Measurements from ENCODE around the gene CBFB. TPM values are rescaled to one million over a fixed set of nuclear protein-coding genes. Genes with fewer than 3 reads are reported as not detected.
"Not testable (repeated sequence)": the region's sequence is repeated elsewhere in the genome, so short reads cannot be mapped to it uniquely, and the experiment has no call there.

Gene CBFB
- total and polyA plus RNA-seq, 2 of the 13 experiments (the other 11 are each of a cell fraction or from before 2014, with no cell fraction given), result 22.1 to 70.8 TPM

DNA sequence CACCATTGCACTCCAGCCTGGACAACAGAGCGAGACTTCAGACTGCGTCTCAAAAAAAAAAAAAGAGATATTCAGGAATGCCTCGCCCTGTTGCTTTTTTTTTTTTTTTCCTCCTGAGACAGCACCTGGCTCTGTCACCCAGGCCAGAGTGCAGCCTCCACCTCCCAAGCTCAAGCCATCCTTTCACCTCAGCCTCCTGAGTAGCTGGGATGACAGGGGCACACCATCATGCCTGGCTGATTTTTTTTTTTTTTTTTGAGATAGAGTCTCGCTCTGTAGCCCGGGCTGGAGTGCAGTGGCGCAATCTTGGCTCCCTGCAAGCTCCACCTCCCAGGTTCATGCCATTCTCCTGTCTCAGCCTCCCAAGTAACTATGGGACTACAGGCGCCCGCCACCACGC, 88.8 kb downstream of the CBFB start (continued):
- TF ChIP-seq, protein P1, sequence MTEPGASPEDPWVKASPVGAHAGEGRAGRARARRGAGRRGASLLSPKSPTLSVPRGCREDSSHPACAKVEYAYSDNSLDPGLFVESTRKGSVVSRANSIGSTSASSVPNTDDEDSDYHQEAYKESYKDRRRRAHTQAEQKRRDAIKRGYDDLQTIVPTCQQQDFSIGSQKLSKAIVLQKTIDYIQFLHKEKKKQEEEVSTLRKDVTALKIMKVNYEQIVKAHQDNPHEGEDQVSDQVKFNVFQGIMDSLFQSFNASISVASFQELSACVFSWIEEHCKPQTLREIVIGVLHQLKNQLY (CRISPR knock-in tag; IDR thresholded peaks at IDR 0.05), result no peak
- TF ChIP-seq HNRNPK (IDR thresholded peaks at IDR 0.05; ENCODE audit: low read depth, low read length, poor library complexity, severe bottlenecking), result no peak
- TF ChIP-seq, protein P2, sequence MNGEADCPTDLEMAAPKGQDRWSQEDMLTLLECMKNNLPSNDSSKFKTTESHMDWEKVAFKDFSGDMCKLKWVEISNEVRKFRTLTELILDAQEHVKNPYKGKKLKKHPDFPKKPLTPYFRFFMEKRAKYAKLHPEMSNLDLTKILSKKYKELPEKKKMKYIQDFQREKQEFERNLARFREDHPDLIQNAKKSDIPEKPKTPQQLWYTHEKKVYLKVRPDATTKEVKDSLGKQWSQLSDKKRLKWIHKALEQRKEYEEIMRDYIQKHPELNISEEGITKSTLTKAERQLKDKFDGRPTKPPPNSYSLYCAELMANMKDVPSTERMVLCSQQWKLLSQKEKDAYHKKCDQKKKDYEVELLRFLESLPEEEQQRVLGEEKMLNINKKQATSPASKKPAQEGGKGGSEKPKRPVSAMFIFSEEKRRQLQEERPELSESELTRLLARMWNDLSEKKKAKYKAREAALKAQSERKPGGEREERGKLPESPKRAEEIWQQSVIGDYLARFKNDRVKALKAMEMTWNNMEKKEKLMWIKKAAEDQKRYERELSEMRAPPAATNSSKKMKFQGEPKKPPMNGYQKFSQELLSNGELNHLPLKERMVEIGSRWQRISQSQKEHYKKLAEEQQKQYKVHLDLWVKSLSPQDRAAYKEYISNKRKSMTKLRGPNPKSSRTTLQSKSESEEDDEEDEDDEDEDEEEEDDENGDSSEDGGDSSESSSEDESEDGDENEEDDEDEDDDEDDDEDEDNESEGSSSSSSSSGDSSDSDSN (CRISPR knock-in tag; IDR thresholded peaks at IDR 0.05), result no peak

DNA sequence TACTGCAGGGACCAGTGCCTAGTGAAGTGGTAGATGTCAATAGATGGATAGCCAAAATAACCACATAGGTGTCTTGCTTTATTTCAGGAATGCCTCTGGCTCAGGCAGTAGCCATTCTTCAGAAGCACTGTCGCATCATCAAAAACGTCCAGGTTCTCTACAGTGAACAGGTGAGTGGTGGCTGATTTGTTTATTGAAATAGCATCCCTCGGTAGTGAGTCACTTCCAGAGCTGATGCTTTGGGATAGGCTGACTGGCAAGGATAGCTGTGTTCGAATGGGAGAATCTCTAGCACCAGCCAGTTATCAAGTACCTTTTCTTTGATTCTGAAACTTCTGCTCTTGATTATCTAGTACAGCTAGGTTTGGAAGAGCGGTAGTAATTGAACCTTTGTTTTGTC, 91.1 kb downstream of the CBFB start:
- H3K4me3 ChIP-seq (replicated peaks in 1 of 3; ENCODE audit: insufficient read depth in 1 of 3, low read depth in 2 of 3, low read length in 3 of 3), result no peak overlapping the region
- FAIRE-seq (no peak), DNase-seq (ENCODE audit: low spot score) (no peak), ATAC-seq (no peak)
- no peak overlapping the region for H2AFZ ChIP-seq (ENCODE audit: low read length)
- peaks cover 40% of the 10 kb centered on the region for H3K4me1 ChIP-seq (ENCODE audit: insufficient read depth, low read length)
- H3K36me3 ChIP-seq (replicated peaks in 1 of 2; ENCODE audit: control insufficient read depth in 1 of 2, insufficient read depth in 2 of 2, low read length in 2 of 2), result peaks cover 44 to 70% of the 10 kb centered on the region in 2 experiments
- ChIA-PET POLR2A (interaction anchor here (0.6 to 1.6 kb wide), 3 partner anchors 9 to 50 kb away, joined by 4 to 8 read pairs (median 5); partner anchors contain the start of genes B3GNT9 and NOL3), CTCF (ENCODE audit: low intra/inter-chr PET ratio, low total read pairs) (no interaction called here)
- BruUV-seq (replicated peaks), result no TSS peak
- WGBS (ENCODE audit: low lambda C conversion rate), result 93% methylated on average over 5 of the region's 5 CpGs
- H3K9me3 ChIP-seq (ENCODE audit: low read length), result no peaks in the 10 kb centered on the region
- in situ Hi-C loops (cut with HindIII; ENCODE audit: extremely low pct_ligation_motif_present, low pct_unique_long_range_greater_than_20kb), result no loop called here
- no peak overlapping the region for H3K4me2 ChIP-seq (ENCODE audit: low read depth, low read length)
- H3K27me3 ChIP-seq (ENCODE audit: control insufficient read depth in 1 of 2, insufficient read depth in 2 of 2, low read length in 2 of 2), result no peaks in the 10 kb centered on the region
- intact Hi-C loops (cut with micrococcal nuclease; ENCODE audit: unreplicated experiment), result no loop called here
- H4K20me1 ChIP-seq (ENCODE audit: insufficient read depth, low read length), result peaks cover 68% of the 10 kb centered on the region
- H3K9ac ChIP-seq (ENCODE audit: insufficient read depth, low read depth, low read length), result no peak overlapping the region
- TF ChIP-seq, protein P3, sequence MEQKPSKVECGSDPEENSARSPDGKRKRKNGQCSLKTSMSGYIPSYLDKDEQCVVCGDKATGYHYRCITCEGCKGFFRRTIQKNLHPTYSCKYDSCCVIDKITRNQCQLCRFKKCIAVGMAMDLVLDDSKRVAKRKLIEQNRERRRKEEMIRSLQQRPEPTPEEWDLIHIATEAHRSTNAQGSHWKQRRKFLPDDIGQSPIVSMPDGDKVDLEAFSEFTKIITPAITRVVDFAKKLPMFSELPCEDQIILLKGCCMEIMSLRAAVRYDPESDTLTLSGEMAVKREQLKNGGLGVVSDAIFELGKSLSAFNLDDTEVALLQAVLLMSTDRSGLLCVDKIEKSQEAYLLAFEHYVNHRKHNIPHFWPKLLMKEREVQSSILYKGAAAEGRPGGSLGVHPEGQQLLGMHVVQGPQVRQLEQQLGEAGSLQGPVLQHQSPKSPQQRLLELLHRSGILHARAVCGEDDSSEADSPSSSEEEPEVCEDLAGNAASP (CRISPR knock-in tag; IDR thresholded peaks at IDR 0.05; ENCODE audit: borderline replicate concordance), result no peak
- no peak for TF ChIP-seq HNRNPH1 (optimal IDR thresholded peaks at IDR 0.05; ENCODE audit: low read depth, low read length)
- no peak for TF ChIP-seq SIX1 (CRISPR knock-in tag; IDR thresholded peaks at IDR 0.05; ENCODE audit: borderline replicate concordance)
- 0 out of 2 replicates have a peak, but pooled peaks have one; percentile 10 for TF ChIP-seq RBFOX2 (IDR thresholded peaks at IDR 0.05; ENCODE audit: low read depth, low read length)
- H3K79me2 ChIP-seq (ENCODE audit: insufficient read depth, low read length), result peaks cover 86% of the 10 kb centered on the region
- no peak overlapping the region for H3K27ac ChIP-seq (ENCODE audit: extremely low read length, insufficient read depth, low read length)

DNA sequence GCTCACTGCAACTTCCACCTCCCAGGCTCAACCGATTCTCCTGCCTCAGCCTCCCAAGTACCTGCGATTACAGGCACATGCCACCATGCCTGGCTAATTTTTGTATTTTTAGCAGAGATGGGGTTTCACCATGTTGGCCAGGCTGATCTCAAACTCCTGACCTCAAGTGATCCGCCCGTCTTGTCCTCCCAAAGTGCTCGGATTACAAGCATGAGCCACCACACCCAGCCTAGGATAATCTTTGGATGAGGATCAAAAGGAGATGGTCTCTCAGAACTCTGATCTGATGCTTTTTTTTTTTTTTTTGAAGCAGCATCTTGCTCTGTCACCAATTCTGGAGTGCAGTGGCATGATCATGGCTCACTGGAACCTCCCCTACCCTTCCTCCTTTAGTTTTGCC, 93.8 kb downstream of the CBFB start:
- DNase-seq (ENCODE audit: low spot score); ATAC-seq; H2AFZ ChIP-seq (ENCODE audit: low read length); intact Hi-C loops (cut with micrococcal nuclease; ENCODE audit: unreplicated experiment); H3K9me3 ChIP-seq (ENCODE audit: low read length); FAIRE-seq; H3K4me3 ChIP-seq (replicated peaks in 1 of 3; ENCODE audit: insufficient read depth in 1 of 3, low read depth in 2 of 3, low read length in 3 of 3); BruUV-seq (replicated peaks); H3K27me3 ChIP-seq (ENCODE audit: control insufficient read depth in 1 of 2, insufficient read depth in 2 of 2, low read length in 2 of 2); CTCF ChIA-PET (ENCODE audit: low intra/inter-chr PET ratio, low total read pairs); in situ Hi-C loops (cut with HindIII; ENCODE audit: extremely low pct_ligation_motif_present, low pct_unique_long_range_greater_than_20kb); H3K4me2 ChIP-seq (ENCODE audit: low read depth, low read length); H3K9ac ChIP-seq (ENCODE audit: insufficient read depth, low read depth, low read length); H3K27ac ChIP-seq (ENCODE audit: extremely low read length, insufficient read depth, low read length): not testable (repeated sequence)
- H4K20me1 ChIP-seq (ENCODE audit: insufficient read depth, low read length), result peaks cover 55% of the 10 kb centered on the region
- H3K4me1 ChIP-seq (ENCODE audit: insufficient read depth, low read length), result peaks cover 13% of the 10 kb centered on the region
- peaks cover 73% of the 10 kb centered on the region for H3K79me2 ChIP-seq (ENCODE audit: insufficient read depth, low read length)
- 96% methylated on average over 5 of the region's 5 CpGs for WGBS (ENCODE audit: low lambda C conversion rate)
- H3K36me3 ChIP-seq (replicated peaks in 1 of 2; ENCODE audit: control insufficient read depth in 1 of 2, insufficient read depth in 2 of 2, low read length in 2 of 2), result peaks cover 49 to 82% of the 10 kb centered on the region in 2 experiments
- POLR2A ChIA-PET, result interaction anchor here (1.3 kb wide), 1 partner anchor 11 kb away, joined by 3 read pairs; no protein-coding TSS in a partner anchor
